NK-92 (cell line): ENCODE results near the gene CYTH2.

Experiments used
- DNase-seq: peaks from one replicate; lab custom pipeline; 2025; ENCODE audit not compliant: unreplicated experiment; lab: John Stamatoyannopoulos, UW

CYTH2 gene

DNA sequence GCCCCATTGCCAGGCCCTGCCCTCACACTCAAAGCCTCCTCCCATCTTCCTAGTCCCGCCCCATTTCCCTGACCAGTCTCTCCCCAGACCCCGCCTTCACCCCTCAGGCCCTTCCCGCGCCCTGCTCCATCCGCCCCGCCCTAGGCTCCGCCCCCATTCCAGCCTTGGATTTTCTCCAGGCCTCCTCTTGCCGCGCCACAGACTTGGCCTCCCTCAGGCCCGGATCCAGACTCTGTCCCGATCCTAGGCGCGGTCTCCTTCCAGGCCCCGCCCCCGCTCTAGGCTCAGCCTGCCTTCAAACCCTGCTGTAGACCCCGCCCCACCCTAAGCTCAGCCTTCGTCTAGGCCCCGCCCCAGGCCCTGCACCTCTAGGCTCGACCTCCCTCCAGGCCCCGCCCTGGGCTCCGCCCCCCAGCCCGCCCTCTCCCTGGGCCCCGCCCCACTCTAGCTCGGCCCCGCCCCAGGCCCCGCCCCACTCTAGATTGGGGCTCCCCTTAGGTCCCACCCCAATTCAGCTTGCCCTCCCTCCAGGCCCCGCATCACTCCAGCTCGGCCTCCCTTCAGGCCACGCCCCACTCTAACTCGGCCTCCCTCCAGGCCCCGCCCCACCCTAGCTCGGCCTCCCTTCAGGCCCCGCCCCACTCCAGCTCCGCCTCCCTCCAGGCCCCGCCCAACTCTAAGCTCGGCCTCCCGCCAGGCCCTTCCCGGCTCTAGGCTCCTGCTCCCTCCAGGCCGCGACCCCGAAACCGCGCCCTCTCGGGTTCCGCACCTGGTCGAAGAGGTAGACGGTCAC is 24.0 kb downstream of the CYTH2 start:
- no peak for DNase-seq

DNA sequence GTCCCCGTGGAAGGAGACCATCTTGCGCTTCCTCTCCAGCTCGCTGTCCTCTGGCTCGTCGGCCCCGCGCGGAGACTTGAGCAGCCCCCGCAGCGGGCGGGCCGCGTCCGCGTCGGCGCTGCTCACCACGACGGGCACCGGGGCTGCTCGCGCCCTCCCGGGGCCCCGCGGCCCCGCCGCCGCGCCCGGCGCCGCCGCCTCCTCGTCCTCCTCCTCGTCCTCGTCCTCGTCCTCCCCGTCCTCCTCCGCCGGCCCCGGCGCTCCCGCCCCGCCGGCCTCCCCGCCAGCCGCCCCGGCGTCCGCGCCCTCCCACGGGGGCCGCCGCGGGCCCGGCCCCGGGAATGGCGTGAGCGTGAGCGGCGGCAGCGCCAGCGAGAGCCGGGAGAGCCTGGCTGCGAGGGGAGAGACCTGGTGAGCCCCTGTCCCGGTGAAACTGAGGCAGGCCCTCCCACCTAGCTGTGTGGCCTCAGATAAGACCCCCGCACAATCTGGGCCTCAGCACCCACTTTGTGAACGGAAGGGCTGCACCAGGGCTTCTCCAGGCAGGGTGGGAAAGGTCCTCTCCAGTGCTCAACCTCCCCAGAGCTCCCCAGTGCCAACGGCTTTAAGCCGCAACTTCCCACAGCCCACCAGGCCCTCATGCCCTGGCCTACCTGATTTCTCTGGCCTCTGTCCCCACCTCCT is 24.7 kb downstream of the CYTH2 start:
- no peak for DNase-seq

DNA sequence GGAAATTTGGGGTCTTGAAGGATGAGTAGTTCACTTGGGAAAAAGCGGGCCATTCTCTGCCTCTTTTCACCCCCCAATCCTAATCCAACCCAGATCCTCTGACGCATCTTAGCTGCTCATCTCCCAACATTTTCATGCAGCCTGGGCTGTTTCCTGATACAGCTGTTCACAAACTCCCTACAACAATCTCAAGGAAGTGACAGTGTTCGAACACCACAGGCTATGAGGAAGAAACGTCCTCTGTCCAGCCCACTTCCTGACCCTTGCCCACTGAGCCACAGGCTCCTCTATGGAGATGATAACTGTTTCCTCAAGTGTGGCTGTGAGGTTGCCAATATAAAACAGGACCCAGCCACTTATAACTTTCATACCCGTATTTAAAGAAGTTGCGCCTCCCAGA is 26.2 kb downstream of the CYTH2 start:
- DNase-seq, result no peak

- DNase-seq, result no peak
Measured at GRCh38 chr19:48496959-48497727, 28.0 kb downstream of the CYTH2 start.

DNA sequence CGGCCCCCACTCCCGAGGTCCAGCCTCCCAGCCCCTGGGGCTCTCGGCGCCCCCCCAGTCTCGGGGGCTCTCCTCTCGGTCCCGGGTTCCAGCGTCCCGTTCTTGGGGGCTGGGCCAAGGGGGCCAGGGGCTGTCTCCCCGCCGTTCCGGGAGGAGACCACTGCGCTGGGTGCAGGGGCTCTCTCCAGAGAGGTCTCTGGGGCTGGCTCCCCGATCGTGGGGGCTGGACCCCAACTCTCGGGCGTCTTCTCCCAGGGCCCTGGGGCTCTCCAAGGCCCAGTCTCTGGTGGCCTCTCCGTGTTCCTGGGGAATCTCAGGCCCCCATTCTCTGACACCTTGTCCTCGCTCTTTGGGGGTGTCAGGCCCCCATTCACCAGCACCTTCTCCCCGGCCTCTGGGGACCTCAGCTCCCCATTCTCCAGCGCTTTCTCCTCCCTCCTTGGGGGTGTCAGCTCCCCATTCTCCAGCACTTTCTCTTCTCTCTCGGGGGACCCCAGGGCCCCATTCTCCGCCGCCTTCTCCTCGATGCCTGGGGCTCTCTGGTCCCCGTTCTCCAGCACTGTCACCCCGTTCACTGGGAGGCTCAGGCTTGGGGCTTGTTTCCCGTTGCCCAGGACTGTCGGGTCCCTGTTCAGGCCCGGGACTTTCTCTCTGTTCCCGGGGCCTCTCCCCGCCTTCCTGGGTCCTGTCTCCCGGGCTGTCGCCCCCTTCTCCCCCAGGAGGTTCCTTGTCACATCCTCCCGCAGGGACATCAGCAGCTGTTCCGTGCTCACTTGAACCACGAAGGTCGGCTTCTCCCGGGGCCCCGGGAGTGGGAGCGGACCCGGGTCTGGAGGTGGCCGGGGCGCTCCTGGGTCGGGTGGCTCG is 28.8 kb downstream of the CYTH2 start:
- no peak for DNase-seq

DNA sequence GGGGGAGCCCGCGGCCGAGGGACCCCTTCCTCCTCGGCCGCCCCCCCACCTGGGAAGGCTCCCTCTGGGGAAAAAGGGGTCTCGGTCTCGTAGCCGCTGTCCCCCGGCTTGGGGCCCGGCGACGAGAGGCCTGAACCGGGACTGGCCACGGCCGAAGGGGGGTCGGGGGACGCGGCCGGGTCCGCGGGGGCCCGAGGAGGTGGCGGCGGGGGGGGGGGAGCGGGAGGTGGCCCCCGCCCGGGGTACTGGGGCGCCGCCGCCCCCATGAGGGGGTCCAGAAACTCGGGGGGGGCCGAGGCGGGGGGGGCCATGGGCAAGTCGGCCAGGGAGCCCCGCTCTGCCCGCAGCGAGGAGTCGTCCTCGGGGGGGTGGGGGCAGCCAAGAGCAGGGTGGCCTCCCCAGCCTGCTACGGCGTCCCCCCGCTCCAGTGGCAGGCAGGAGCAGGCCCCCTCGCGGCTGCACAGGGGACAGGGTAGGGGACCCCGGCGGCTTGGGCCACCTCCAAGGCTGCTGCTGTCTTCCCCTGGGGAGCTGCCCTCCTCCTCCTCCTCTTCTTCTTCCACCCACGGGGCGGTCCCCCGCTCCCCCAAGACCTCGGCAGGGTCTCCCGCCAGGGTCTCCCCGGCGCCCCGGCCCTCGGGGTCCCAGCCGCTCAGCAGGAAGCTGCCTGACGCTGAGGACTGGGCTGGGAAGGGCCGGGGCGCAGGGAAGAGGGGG is 29.6 kb downstream of the CYTH2 start:
- no peak for DNase-seq

DNA sequence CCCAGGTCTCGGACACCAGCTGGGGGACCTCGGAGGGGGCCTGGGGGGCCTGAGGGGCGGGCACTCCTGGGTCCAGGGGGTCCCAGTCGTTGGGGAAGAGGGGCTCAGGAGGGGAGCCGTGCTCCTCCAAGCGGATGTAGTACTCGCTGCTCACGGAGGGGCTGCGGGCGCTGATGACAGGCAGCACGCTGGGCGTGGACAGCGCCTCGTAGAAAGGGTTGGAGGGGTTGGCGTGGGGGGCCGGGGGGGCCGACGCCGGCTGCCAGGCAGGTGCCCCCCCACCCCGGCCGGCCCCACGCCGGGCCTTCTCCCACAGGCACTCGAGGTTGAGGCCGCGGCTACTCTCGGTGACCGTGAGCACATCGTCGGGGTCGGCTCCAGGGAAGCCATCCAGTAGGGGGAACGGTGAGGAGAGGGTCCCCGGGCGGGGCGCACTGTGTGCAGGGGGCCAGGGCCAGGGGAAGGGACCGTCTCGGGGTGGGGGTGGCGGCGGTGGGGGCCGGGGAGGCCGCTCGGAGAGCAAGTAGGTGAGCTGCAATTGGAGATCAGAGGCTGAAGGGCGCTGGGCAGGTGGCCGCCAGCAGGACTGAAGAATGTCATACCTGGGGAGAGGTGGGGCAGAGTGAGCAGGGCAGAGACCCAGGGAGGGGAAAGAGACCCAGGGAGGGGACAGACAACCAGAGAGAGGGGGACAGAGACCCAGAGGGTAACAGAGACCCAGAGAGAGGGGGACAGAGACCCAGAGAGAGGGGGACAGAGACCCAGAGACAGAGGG is 30.3 kb downstream of the CYTH2 start:
- DNase-seq, result no peak

GRCh38 chr19:48500830-48501493 is 31.8 kb downstream of the CYTH2 start:
- no peak for DNase-seq

GRCh38 chr19:48501494-48502349 is 32.6 kb downstream of the CYTH2 start:
- DNase-seq, result no peak

DNA sequence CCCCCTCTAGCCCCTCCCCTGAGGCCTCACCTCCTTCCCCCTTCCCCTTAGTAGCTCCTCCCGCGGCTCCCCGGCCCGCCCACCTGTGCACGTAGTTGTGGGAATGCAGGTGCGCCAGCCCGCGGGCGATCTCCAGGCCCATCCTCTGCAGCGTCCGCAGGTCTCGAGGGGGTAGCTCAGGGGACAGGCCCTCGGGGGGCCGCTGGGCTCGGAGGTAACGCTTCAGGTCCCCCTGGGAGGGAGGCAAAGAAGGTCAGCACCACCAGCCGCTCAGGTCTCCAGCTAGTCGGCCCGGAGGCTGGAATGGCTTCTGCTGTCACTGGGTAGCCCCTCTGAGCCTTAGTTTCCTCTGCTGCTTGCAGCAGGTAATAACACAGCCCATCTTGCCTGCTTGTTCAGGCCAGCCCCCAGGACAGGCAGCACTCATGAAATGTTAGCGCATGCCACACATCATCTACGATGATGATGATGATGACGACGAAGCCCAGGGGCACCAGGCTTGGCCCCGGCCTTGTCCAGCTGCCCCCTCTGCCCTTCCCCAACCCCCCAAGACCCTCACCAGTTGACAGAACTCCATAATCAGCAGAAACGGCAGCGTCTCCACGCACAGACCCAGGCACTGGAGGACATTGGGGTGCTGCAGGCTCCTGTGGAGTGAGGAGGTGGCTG is 33.3 kb downstream of the CYTH2 start:
- no peak for DNase-seq

GRCh38 chr19:48506138-48506733 is 37.1 kb downstream of the CYTH2 start:
- no peak for DNase-seq

GRCh38 chr19:48507911-48508439 is 38.8 kb downstream of the CYTH2 start:
- no peak for DNase-seq

- no peak for DNase-seq
Measured at GRCh38 chr19:48508729-48509411, 39.7 kb downstream of the CYTH2 start.

- DNase-seq, result no peak
Measured at GRCh38 chr19:48509467-48510194, 40.5 kb downstream of the CYTH2 start.

- no peak for DNase-seq
Measured at GRCh38 chr19:48510421-48511268, 41.5 kb downstream of the CYTH2 start.
